Right renal cortex interstitium (tissue), 3 donors: ENCODE measurements around the gene OR6C65. TPM values are rescaled to one million over a fixed set of nuclear protein-coding genes. Genes with fewer than 3 reads are reported as not detected.

Source experiments
- DNase-seq, 3 donors: peaks; one replicate each; pipeline ENCODE4 v3.0.0-alpha.2; 2013; ENCODE audit warnings: low read depth in 3 of 3, low spot score in 2 of 3
- polyA plus RNA-seq, 3 donors: library from polyadenylated mRNA; unstranded; fragments of 120-200 nt; gene quantifications; one replicate each; pipeline ENCODE4 v1.2.1, GENCODE V29; 2013; ENCODE audit not compliant: insufficient read length in 3 of 3

OR6C65 gene
- polyA plus RNA-seq, 3 donors: not detected

DNA sequence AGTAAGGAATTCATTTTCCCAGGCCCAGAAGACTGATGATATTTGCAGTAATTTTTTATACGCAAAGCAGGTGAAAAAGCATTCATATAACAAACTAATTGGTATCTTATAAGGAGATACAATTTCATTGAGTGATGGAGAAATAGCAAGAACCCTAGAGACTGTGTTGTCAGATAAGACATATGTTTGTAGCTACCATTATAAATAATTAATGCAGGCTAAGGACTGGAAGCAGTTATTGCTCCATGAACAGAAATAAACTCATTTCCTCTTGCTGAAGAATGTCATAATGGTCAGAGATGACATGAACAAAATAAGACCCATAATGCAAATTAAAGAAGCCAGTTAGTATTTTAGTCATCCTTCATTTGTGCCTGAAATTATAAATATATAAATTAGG, 45.0 kb downstream of the OR6C65 start:
- DNase-seq: no peak

DNA sequence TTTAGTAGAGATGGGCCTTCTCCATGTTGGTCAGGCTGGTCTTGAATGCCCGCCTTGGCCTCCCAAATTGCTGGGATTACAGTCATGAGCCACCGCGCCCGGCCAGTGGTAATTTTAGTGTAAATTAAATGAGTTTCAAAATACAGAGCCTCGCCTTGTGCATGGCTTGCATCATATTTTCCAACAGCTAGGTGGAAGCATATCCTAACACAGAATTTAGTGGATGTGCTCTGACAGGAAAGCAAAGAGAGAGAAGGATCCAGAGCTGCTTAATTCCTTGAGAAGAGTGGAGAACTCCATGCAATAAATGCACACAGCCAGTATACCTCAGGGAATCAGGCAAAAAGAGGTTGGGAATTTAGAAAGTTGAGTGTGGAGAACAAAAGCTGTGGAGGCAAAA, 46.0 kb downstream of the OR6C65 start:
- no peak for DNase-seq

DNA sequence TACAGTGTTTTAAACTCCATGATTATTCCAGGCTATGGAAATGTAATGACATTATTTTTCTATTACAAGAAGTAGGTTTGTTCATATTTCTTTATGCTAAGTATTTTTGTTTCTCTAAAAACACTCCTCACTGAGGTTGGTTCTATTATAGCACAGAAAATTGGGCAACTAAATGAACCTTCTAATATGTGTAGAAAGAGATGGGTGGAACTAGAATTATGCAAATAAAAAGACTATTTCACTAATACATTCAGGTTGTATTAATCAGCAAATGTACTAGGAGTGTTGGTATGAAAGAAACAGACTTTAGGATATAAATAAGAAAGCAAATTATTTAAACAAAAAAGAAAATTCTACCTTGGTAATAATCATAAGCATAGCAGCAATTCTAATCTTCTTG, 48.5 kb downstream of the OR6C65 start:
- no peak for DNase-seq

Other genes with a start within 250 kb of the OR6C65 start
- gene OR10A7, start 179.5 kb upstream of the OR6C65 start, polyA plus RNA-seq: not detected
- gene OR6C74, start 155.9 kb upstream of the OR6C65 start, polyA plus RNA-seq: not detected
- not detected for gene OR6C6, start 104.0 kb upstream of the OR6C65 start, polyA plus RNA-seq
- gene OR6C1, start 86.2 kb upstream of the OR6C65 start, polyA plus RNA-seq: not detected
- gene OR6C3, start 69.8 kb upstream of the OR6C65 start, polyA plus RNA-seq: not detected
- gene OR6C75, start 37.6 kb upstream of the OR6C65 start, polyA plus RNA-seq: not detected
- not detected for gene OR6C76, start 25.7 kb downstream of the OR6C65 start, polyA plus RNA-seq
- gene OR6C2, start 43.5 kb downstream of the OR6C65 start, polyA plus RNA-seq: not detected
- gene OR6C70, start 69.6 kb downstream of the OR6C65 start, polyA plus RNA-seq: not detected
- not detected for gene OR6C68, start 91.8 kb downstream of the OR6C65 start, polyA plus RNA-seq
- gene OR6C4, start 149.1 kb downstream of the OR6C65 start, polyA plus RNA-seq: not detected
- gene OR2AP1, start 171.9 kb downstream of the OR6C65 start, polyA plus RNA-seq: not detected
- not detected for gene OR10P1, start 236.4 kb downstream of the OR6C65 start, polyA plus RNA-seq